Esophagus squamous epithelium (tissue), 5 donors: ENCODE results near the gene ZNF507. TPM values are rescaled to one million over a fixed set of nuclear protein-coding genes. Genes with fewer than 3 reads are reported as not detected.
A peak's percentile ranks its signal among the peaks of the same experiment; 100 is the strongest.

Source experiments
- DNase-seq: peaks from one replicate; lab custom pipeline; 2025; lab: John Stamatoyannopoulos, UW
- H3K27ac ChIP-seq, 4 donors: fragments of 200-600 bp; sonication (generic); one replicate each; pipeline ENCODE4 v1.5.1; 2016 to 2019; ENCODE audit warnings: mild to moderate bottlenecking in 1 of 4
- H3K27me3 ChIP-seq, 4 donors: fragments of 200-600 bp; sonication (generic); 1 replicate in 3 of 4; 2 replicates in 1 of 4; pipeline versions ENCODE4 v1.5.1 to v1.6.0; 2017 to 2021; ENCODE audit warnings: antibody characterized with exemption in 1 of 4
- H3K36me3 ChIP-seq, 3 donors: fragments of 200-600 bp; sonication (generic); one replicate each; pipeline ENCODE4 v1.5.1; 2016 to 2019
- H3K4me1 ChIP-seq, 3 donors: fragments of 200-600 bp; sonication (generic); one replicate each; pipeline ENCODE4 v1.5.1; 2017 to 2019
- H3K4me3 ChIP-seq, 4 donors: fragments of 200-600 bp; sonication (generic); 1 replicate in 3 of 4; 2 replicates in 1 of 4; pipeline ENCODE4 v1.5.1; 2016 to 2019; ENCODE audit warnings: mild to moderate bottlenecking in 2 of 4, moderate library complexity in 1 of 4
- H3K9me3 ChIP-seq, 3 donors: fragments of 200-600 bp; sonication (generic); one replicate each; pipeline ENCODE4 v1.5.1; 2016 to 2019
- CTCF ChIP-seq, 6 experiments: fragments of 450-650 bp in 4 of 6; fragments of 200-600 bp in 2 of 6; sonication (generic) in 2 of 6; IDR thresholded peaks; one replicate each; pipeline ENCODE4 v1.5.1; 2016 to 2019; ENCODE audit warnings: antibody characterized with exemption in 6 of 6, mild to moderate bottlenecking in 4 of 6, moderate library complexity in 4 of 6
- POLR2A ChIP-seq, 4 donors: fragments of 450-650 bp; IDR thresholded peaks; one replicate each; pipeline ENCODE4 v1.6.1; 2017; ENCODE audit warnings: antibody characterized with exemption in 4 of 4, mild to moderate bottlenecking in 4 of 4, moderate library complexity in 3 of 4
- WGBS, 2 donors: methylation state at CpG; one replicate each; pipeline ENCODE4 v1.1.5; 2018; 5-methylcytosine and 5-hydroxymethylcytosine counted together
- intact Hi-C: fragments of 100-400 bp; cut with DNase I; formaldehyde crosslinking; loops from one replicate; pipeline ENCODE4 v1.15.0; 2022
- total RNA-seq, 4 donors: library from RNA; depleted of rRNA; stranded (reverse); fragments of >200 nt; gene quantifications; one replicate each; pipeline ENCODE4 v1.1.0, GENCODE V29; 2016
- donor health status: DM: yes; HTN: yes; CAD: no.

The ZNF507 gene
- total RNA-seq, 4 donors from 2014 or later = 5.1 to 19.8 (median 9.3) TPM

GRCh38 chr19:32363632-32364031 lies 18.2 kb downstream of the ZNF507 start:
- Histone ChIP-seq H3K36me3 (peaks cover 0 to 85% (median 0%) of the 10 kb centered on the region in 3 donors), H3K9me3 (no peaks in the 10 kb centered on the region)
- DNase-seq = no peak

GRCh38 chr19:32364040-32364439 lies 18.6 kb downstream of the ZNF507 start:
- intact Hi-C loops = no loop called here
- no peak for TF ChIP-seq CTCF (IDR thresholded peaks at IDR 0.05)
- no peak for TF ChIP-seq POLR2A (IDR thresholded peaks at IDR 0.05)
- Histone ChIP-seq H3K27me3 (no peaks in the 10 kb centered on the region), H3K4me3 (no peak overlapping the region), H3K4me1 (peaks cover 20 to 30% (median 20%) of the 10 kb centered on the region in 3 donors), H3K36me3 (peaks cover 0 to 85% (median 0%) of the 10 kb centered on the region in 3 donors), H3K9me3 (no peaks in the 10 kb centered on the region), H3K27ac (peak overlapping the region; percentile 63 to 79 (median 72))
- no peak for DNase-seq
- 95 to 100% methylated on average over 1 of the region's 1 CpG for WGBS, 2 donors

More at GRCh38 chr19:32363632-32364031, 18.2 kb downstream of the ZNF507 start:
- no peak for TF ChIP-seq POLR2A (IDR thresholded peaks at IDR 0.05)
- no peak for TF ChIP-seq CTCF (IDR thresholded peaks at IDR 0.05)
- Histone ChIP-seq H3K27me3 (no peaks in the 10 kb centered on the region), H3K4me1 (peaks cover 20 to 30% (median 20%) of the 10 kb centered on the region in 3 donors), H3K4me3 (no peak overlapping the region), H3K27ac (peak overlapping the region; percentile 63 to 79 (median 72))
- WGBS, 2 donors = 90 to 93% methylated on average over 3 of the region's 3 CpGs
- intact Hi-C loops = no loop called here

- WGBS, 2 donors = 86 to 87% methylated on average over 6 of the region's 6 CpGs
- intact Hi-C loops = no loop called here
- no peak overlapping the region for H3K27ac ChIP-seq
- no peaks in the 10 kb centered on the region for H3K9me3 ChIP-seq
- H3K27me3 ChIP-seq = no peaks in the 10 kb centered on the region
- no peak overlapping the region for H3K4me3 ChIP-seq
- TF ChIP-seq POLR2A (IDR thresholded peaks at IDR 0.05) (no peak), CTCF (IDR thresholded peaks at IDR 0.05) (no peak)
- H3K36me3 ChIP-seq = peaks cover 0 to 86% (median 0%) of the 10 kb centered on the region in 3 donors
- DNase-seq = no peak
- peaks cover 18 to 23% (median 19%) of the 10 kb centered on the region in 3 donors for H3K4me1 ChIP-seq
Measured at GRCh38 chr19:32367063-32367462, 21.7 kb downstream of the ZNF507 start.

- H3K4me3 ChIP-seq = no peak overlapping the region
- intact Hi-C loops = no loop called here
- peaks cover 0 to 89% (median 6%) of the 10 kb centered on the region in 3 donors for H3K36me3 ChIP-seq
- no peak overlapping the region for H3K27ac ChIP-seq
- 67 to 90% methylated on average over 1 of the region's 3 CpGs for WGBS, 2 donors
- H3K27me3 ChIP-seq = no peaks in the 10 kb centered on the region
- DNase-seq = no peak
- no peak for TF ChIP-seq POLR2A (IDR thresholded peaks at IDR 0.05)
- no peak for TF ChIP-seq CTCF (IDR thresholded peaks at IDR 0.05)
- no peaks in the 10 kb centered on the region for H3K9me3 ChIP-seq
- H3K4me1 ChIP-seq = peaks cover 8 to 15% (median 9%) of the 10 kb centered on the region in 3 donors
Measured at GRCh38 chr19:32367948-32368536, 22.6 kb downstream of the ZNF507 start.

- WGBS, 2 donors = 83 to 90% methylated on average over 2 of the region's 2 CpGs
- H3K36me3 ChIP-seq = peaks cover 0 to 89% (median 6%) of the 10 kb centered on the region in 3 donors
Measured at GRCh38 chr19:32368787-32369186, 23.4 kb downstream of the ZNF507 start.

More at GRCh38 chr19:32368787-32369186, 23.4 kb downstream of the ZNF507 start:
- Histone ChIP-seq H3K4me1 (peaks cover 3 to 15% (median 9%) of the 10 kb centered on the region in 3 donors), H3K9me3 (no peaks in the 10 kb centered on the region), H3K4me3 (no peak overlapping the region), H3K27me3 (no peaks in the 10 kb centered on the region), H3K27ac (no peak overlapping the region)
- intact Hi-C loops = no loop called here
- DNase-seq = no peak
- TF ChIP-seq CTCF (IDR thresholded peaks at IDR 0.05) = no peak
- no peak for TF ChIP-seq POLR2A (IDR thresholded peaks at IDR 0.05)
